HG03469 (cell line): ENCODE measurements around the gene PRCD.
"Not testable (repeated sequence)": the region's sequence is repeated elsewhere in the genome, so short reads cannot be mapped to it uniquely, and the experiment has no call there.

Source experiments
- ATAC-seq: cut with Tn5 transposase; IDR thresholded peaks from one replicate; pipeline ENCODE4 v1.9.1; 2021; ENCODE audit warnings: mild to moderate bottlenecking, moderate library complexity, moderate number of reproducible peaks; ENCODE audit not compliant: unreplicated experiment

The PRCD gene

DNA sequence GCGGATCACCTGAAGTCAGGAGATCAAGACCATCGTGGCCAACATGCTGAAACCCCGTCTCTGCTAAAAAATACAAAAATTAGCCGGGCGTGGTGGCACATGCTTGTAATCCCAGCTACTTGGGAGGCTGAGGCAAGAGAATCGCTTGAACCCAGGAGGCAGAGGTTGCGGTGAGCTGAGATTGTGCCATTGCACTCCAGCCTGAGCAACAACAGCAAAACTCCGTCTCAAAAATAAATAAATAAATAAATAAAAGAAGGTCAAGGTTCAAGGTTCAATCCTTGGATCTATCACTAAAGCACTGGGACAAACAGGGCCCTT, 14.4 kb upstream of the PRCD start:
- ATAC-seq: not testable (repeated sequence)

DNA sequence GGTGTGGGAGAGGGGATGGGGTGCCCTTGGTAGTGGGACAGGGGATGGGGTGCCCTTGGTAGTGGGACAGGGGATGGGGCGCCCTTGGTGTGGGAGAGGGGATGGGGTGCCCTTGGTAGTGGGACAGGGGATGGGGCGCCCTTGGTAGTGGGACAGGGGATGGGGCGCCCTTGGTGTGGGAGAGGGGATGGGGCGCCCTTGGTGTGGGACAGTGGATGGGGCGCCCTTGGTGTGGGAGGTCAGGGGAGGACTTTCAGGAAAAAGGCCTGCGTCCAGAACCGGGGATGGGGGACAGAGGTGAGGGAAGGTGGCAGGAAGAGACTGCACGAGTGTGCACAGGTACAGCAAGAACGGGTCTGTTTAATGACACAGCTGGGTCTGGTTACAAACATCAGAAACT, 12.8 kb upstream of the PRCD start:
- not testable (repeated sequence) for ATAC-seq

DNA sequence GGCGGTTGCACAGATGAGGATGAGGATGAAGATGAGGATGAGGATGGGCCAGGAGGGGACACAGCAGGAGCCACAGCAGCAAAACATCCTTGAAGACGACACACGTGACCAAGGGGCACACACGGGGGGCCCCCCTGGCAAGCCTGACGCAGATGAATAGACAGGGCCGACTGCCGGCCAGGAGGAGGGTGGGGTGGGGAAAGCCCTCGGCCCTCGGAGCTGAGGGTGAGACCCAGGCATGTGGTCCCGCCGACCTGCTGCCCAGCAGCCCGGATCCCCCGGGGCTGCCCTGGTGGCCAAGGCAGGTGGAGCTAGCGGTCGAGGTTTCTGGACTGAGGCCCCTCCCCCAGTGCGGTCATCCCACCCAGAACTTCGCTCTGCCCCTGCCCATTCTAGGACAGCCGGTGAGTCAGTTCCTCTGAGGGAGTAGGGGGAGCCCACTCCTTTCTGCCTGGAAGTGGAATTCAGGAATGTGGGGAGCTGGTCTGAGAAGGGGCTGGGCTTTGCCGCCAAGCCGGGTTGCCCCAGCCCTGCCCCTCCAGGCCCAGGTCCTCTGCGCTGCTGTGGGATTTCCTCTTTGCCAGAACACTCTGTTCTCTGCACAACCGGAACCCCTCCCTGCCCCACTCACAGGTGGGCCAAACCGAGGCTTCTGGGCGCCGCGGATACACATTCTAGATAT, 12.3 kb upstream of the PRCD start:
- ATAC-seq: no peak

DNA sequence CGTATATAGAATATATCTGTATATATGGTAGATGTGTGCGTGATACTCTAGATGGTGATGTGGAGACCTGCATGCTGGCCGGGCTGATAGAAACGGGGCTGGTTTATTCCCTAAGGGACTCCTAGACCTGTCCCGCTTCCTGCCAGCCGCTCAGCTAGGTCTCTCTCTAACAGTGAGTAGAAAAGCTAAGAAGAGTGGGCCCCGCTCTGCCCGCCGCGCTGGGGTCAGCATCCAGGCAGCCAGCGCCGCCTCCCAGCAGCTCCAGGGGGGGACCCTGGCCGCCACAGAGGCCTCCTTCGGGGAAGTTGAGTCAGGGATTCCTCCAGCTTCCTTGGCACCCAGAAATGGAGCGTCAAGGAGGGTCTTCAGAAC, 11.7 kb upstream of the PRCD start:
- no peak for ATAC-seq

DNA sequence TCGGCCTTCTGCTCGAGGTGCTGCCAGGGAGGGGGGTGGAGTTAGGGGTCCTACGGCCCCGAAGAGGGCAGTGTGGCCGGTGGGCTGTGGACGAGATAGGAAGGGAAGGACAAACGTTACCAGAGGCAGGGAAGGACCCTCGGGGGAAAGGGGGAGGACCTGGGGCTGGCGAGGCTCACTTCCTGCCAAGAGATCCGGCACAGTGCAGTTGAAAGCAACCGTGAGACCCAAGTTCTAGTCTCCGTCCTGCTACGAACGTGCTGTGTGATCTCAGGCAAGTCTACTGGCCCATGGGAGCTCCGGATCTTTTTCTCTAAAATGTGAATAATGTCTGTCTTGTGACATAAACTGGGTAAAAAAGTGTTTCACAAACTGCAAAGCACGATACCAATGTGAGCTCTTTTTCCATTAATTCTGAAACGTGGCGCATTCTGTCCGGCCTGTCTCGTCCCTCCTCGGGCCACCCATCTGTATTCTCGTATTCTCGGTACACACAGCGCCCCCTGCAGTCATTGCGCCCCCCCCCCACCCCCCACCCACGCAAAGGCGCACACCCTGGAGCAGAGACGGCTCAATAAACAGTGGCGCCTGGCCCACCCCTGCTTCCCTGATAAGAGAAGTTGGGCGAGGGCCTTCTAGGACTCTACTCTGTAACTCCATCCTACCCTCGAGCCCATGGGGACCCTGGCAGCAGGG, 11.2 kb upstream of the PRCD start:
- ATAC-seq: no peak

DNA sequence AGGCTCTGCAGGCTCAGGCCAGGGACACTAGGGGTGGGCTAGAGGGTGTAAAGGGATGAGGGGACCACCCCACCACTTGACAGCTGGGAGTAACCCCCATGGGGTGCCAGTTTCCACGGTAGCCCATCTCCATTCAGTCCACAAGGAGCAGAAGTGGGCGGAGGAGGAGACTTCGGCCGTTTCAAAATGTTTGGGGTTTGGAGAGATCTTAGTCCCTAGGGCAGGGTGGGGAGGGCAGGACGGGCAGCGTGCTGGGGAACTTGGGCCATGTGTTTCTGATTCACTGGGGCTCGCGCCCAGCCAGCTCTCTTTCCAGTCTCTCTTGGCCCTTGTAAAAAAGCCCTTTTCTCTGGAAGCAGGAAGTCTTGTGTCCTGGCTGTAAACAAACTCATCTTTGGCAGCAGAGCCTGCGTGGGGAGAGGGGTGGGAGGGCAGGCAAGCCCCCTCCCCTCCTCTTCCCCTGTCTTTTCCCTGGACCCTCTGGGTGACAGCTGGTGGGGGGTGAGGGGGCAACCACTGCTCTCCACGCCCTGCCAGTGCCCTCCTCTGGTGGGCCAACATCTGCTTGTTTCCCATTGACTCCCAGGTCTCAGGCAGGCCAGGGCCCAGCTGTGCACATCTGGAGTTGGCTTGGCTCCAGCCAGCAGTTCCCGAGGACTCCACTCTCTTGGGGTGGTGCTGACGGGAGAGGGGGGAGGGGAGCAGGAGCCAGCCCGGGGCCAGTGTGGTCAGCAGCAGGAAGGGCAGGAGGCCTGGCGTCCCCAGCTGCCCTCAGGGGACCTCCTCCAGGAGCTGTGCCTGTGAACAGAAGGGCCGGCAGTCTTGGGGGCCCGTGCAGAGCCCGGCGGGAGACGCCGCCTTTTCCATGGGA, 10.4 kb upstream of the PRCD start:
- ATAC-seq: no peak

DNA sequence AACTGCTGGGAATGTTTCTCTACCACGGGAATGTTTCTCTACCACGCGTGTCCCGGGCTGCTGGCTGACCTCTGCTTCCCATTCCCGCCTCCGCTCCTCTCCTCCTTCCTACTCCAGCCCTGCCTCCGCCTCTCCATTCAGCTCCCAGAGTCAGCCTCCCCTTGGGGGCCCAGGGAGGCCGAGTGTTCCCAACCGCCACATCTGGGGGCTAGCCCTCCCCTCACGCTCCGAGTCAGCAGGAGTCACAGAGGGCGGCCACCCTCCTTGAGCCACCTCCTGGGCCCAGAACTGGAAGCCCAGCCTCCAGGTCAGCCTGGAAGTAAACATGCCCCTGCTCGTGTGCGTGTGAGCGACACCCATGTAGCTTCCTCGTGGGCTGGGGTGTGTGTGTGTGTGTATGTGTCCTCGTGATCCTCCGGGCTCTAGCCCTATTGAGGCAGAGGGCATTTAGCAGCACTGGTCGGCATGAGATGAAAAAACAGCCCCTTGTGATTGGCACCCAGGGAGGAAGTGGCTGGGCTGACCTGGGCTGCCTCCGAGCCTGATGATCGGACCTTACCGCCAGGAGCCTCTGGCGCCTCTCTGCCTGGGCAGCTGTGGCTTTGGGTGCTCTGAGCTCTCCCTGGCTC, 9.6 kb upstream of the PRCD start:
- ATAC-seq: no peak

DNA sequence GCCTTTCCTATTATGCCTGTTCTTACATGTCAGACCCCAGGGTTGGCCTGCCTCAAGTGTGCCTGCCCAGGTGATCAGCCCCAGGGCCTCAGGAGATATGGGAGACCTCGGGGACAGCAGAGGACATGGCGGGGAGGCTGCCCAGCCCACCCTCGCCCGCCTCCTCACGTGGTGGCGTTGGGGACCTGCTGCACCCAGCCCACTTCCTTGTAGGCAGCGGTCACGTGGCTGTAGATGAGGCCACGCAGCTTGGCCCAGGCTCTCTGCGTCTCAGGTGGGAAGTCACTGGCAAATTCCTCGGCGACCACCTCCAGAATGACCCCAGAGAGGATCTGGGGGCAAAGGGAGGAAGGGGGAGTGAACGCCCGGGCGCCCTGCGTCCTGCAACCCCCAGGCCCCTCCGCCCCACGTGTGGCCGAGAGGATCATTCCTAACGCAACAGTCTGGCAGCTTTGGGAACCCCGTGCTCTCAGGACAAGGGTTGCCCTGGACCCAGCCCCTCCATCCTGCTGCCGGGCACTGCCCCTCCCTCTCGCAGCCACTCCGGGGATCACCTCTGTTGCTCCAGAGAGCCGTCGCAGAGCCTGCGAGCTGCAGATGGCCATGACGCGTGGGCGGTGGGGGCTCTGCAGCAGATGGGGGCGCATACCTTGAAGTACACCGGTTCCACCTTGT, 8.9 kb upstream of the PRCD start:
- no peak for ATAC-seq

DNA sequence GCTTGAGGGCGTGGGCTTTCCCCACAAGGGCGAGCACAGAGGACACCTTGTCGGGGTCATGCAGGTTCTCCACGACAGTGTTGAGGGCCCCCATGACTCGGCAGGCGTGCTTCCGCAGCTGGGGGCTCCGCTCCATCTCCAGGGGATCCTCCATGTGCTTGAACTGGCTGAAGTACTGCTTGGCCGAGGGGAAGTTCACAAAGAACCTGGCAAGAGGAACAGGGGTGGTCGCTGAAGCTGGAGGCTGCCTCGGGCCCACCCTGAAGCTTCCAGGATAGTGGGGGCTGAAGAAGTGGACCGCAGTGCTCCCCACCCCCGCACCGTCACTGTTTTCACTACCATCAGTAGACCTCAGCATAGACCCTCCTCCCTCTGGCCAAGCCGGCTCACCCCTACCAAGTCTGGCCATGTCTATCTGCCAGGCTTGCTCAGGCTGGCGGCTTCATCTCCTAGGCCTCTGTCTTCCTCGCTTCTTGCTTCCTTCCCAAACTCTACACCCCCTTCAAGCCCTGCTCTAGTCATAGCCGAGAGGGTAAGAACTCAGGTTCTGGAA, 8.3 kb upstream of the PRCD start:
- no peak for ATAC-seq

DNA sequence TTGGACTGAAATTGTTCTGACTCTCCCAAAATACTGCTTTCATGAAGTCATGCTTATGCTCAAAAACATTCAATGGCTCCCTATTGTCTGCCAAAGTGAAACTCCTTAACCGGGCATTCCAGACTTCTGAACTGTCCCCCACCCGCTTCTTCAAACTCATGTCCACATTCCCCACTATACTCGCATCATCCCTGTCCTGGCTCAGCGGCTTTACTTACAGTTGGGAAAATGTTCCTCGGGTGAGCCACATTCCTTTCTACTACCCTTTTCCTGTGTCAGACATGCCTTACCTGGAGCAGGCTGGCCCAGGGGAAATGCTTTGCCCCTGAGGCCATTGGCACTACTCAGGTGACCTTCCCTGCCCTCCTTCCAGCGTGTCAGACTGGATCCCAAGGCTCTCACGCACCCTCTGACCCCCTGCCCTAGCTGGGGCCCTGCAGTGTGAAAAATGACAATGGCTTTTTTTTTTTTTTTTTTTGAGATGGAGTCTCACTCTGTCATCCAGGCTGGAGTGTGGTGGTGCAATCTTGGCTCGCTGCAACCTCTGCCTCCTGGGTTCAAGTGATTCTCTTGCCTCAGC, 7.7 kb upstream of the PRCD start:
- no peak for ATAC-seq

DNA sequence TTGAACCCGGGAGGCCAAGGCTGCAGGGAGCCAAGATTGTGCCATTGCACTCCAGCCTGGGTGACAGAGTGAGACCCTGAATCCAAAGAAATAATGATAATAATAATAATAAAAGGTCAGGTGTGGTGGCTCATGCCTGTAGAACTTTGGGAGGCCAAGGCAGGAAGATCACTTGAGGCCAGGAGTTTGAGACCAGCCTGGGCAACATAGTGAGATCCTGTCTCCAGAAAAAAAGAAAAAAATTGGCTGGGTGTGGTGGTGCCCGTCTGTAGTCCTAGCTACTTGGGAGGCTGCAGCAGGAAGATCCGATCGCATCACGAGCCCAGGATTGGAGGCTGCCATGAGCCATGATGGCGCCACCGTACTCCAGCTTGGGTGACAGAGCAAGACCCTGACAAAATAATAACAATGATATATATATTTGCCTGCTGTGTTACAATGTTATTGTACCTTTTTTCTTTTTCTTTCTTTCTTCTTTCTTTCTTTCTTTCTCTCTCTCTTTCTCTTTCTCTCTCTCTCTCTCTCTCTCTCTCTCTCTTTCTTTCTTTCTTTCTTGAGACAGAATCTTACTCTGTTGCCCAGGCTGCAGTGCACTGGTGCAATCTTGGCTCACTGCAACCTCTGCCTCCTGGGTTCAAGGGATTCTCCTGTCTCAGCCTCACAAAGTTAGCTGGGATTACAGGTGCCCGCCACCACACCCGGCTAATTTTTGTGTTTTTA, 6.0 kb upstream of the PRCD start:
- ATAC-seq: not testable (repeated sequence)

DNA sequence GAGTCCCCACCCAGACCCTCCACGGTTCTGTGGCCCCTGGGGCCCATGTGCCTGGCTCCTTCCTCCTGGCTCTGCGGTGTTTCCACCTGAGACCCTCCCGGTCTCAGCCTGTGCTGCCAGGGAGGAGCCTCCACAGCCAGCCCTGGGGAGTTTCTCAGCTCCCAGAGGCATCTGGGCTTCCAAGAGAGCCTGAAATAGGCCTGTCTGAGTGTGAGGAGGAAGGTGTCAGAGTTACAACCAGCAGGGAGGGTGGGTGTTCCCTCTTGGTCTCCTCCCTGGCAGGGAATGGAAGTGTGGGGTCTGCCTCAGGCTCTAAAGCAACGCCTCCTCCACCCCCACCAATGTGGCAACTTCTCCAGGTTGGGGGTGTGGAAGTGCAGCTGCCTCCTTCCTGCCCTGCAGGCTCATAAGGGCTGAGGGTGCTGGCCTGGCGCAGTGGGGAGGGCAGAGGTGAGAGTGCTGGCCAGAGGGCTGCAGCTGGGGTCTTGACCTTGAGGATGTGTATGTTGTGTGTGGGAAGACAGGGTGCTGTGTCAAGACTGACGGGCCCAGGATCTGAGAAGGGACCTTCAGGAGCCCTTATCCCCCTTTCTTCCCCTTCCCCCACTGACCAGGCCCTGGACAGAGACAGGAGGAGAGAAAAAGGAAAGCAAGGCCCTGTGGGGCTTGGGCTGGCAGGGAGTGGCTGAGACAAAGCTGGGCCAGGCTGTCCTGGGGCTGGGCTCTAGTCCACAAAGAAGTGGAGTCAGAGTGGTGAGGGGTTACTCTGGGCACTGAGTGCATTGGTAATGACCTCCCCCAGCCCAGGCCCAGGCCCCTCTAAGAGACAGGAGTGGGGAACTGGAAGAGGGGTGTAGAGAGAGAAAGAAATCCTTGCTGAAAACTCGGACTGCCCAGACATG, 4.8 kb upstream of the PRCD start:
- ATAC-seq: no peak

DNA sequence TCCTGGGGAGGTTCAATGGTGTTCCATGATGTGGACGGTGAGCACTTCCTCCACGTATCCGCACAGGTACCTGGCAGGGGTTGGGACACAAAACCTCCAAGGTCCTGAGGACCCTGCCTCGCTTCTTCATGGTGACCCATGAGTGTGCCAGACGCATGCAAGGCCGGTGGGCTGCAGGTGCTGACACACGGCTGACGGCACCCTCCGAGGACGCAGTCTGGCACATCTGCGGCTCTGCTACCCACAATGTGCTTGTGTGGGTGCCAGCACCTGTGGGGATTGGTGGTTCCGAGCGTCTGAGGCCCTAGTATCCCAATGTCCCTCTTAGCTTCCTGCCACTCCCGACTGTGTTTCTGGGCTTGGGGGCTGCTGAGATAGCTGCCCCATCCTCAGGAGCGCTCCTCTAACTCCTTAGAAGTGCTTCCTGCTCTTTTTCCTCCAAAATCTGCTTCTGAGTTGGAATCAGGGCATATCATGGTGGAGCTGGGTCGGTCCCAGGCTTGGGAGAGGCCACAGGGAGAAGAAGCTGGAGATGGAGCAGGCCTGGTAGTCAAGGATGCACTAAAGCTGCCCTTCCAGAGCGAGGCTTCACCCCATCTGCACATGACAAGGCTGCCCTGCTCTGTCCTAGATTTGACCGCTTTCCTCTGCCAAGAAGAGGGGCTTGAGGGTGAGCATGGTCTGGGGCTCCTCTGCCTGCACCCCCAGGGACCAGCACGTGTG, 3.9 kb upstream of the PRCD start:
- ATAC-seq: no peak

DNA sequence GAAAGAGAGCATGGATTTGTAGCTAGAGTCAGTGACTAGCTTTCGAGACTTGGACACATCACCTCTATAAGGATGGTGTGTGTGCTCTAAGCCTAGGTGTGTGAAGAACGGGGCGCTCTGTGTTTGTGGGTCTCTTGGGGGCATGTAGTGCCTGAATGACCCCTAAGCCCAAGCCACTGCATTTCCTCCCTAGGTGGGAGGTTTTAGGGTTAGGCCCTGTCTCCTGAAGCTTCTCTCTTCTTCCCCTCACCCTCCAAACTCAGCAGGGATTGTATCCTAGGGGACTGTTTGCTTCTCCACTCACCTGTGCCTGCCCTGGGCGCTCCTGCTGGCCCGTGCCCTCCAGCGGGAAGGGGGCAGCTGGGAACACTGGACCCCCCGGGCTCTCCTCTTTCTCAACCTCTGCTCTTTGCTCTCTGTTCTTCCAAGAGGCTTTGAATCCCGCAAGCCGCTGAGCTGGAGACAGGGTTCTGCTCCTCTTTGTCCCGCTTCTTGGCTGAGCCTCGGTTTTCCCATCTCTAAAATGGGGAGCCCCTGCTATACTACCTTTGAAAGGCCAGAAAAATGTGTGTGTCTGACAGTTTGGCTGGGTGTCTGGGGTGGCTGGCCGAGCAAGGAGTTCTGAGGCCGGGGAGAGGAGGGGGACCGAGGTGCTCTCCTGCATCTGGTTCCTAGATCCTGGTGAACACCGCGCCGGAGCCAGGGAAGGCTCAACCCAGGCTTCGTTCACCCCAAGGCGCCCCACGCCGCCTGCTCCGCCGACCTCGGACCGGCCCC, 3.1 kb upstream of the PRCD start:
- ATAC-seq: no peak

DNA sequence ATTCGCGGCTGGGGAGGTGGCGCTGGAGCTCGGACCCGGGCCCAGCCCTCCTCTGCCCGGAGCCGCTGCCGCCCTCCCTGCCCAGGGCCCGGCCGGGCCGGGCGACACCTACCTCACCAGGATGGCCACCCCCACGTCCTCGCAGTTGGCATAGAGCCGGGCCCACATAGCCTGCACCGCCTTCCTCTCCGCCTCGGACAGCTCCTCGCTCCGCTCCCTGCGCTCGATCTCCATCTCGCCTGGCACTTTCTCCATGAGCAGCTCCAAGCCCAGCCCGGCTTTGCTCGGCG, 2.6 kb upstream of the PRCD start:
- ATAC-seq: no peak

DNA sequence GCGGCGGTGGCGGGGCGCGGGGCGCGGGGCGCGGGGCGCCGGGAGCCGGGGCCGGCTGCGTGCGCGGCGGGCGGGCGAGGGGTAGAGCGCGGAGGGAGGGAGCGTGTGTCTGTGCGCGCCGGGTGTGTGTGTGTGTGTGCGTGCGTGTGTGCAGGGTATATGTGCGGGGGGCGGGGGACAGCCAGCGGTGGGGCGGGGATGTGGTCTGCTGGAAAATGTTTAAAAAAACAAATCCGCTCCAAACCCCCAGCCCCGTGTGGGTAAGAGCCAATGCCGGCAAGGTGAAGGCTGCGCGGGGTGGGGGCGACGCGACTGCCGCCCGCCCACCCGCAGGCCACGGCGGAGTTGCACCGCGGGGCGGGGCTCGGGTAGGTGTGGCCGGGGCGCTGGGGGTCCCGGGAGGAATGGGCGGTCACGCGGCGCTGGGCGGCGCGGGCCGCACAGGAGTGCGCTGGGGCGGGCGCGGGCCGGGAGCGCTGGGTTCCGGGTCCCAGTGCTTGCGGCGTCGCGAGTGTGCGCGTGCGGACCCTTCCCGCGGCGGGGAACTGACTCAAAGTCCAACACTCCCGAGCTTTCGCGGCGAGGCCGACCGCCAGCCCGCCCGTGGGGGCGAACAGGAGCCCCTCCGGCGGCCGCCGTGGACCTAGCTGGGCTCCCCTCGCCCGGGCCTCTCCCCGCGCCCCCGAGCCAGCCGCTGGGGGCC, 2.1 kb upstream of the PRCD start, which contains the start of gene CYGB:
TSS of gene CYGB (minus strand) at position 132 of the 703 bp plus-strand sequence. CDS start 167 bp downstream, outside the sequence.
- no peak for ATAC-seq
